Breast epithelium (tissue), 4 donors: ENCODE results near the gene RPS10. TPM values are rescaled to one million over a fixed set of nuclear protein-coding genes. Genes with fewer than 3 reads are reported as not detected.
A peak's percentile ranks its signal among the peaks of the same experiment; 100 is the strongest.

Experiments
- DNase-seq, 2 donors: peaks; one replicate each; pipeline ENCODE4 v3.0.0-alpha.2; 2019; ENCODE audit warnings: low spot score in 2 of 2
- H3K27ac ChIP-seq, 2 donors: fragments of 200-600 bp; sonication (generic) in 1 of 2; one replicate each; pipeline ENCODE4 v1.5.1; 2016 to 2019; ENCODE audit warnings: mild to moderate bottlenecking in 1 of 2
- H3K27me3 ChIP-seq, 2 donors: fragments of 200-600 bp; sonication (generic) in 1 of 2; one replicate each; pipeline versions ENCODE4 v1.5.1 to v1.6.0; 2017 to 2019; ENCODE audit warnings: control low read depth in 1 of 2, mild to moderate bottlenecking in 1 of 2
- H3K36me3 ChIP-seq: fragments of 200-600 bp; one replicate; pipeline ENCODE4 v1.5.1; 2019
- H3K4me1 ChIP-seq, 2 donors: fragments of 200-600 bp; sonication (generic); one replicate each; pipeline ENCODE4 v1.5.1; 2016 to 2019; ENCODE audit warnings: control low read depth in 1 of 2
- H3K4me3 ChIP-seq, 3 donors: fragments of 200-600 bp; sonication (generic); 1 replicate in 2 of 3; 2 replicates in 1 of 3; pipeline ENCODE4 v1.5.1; 2016 to 2019; ENCODE audit warnings: mild to moderate bottlenecking in 3 of 3, moderate library complexity in 2 of 3
- H3K9me3 ChIP-seq, 2 donors: fragments of 200-600 bp; sonication (generic) in 1 of 2; one replicate each; pipeline ENCODE4 v1.5.1; 2016 to 2019; ENCODE audit warnings: control low read depth in 1 of 2
- POLR2A ChIP-seq: fragments of 450-650 bp; IDR thresholded peaks from one replicate; pipeline ENCODE4 v1.6.1; 2016; ENCODE audit warnings: antibody characterized with exemption, mild to moderate bottlenecking, moderate library complexity
- POLR2AphosphoS5 ChIP-seq, 3 donors: sonication (generic); formaldehyde crosslinking; IDR thresholded peaks; one replicate each; pipeline ENCODE4 v1.6.1; 2017; ENCODE audit warnings: antibody characterized with exemption in 3 of 3
- intact Hi-C: fragments of 100-400 bp; cut with DNase I; formaldehyde crosslinking; loops from one replicate; pipeline ENCODE4 v1.15.1; 2023; ENCODE audit warnings: low total_unique reads
- total RNA-seq, 3 donors: library from RNA; depleted of rRNA; stranded (reverse); fragments of >200 nt; gene quantifications; one replicate each; pipeline ENCODE4 v1.1.0, GENCODE V29; 2016
- TF ChIP-seq, protein P1 (sequence below), 3 donors: fragments of 450-650 bp; IDR thresholded peaks; one replicate each; pipeline ENCODE4 v1.5.1; 2016 to 2017; ENCODE audit warnings: antibody characterized with exemption in 3 of 3, mild to moderate bottlenecking in 3 of 3, moderate library complexity in 3 of 3

RPS10 gene
- total RNA-seq, 3 donors from 2014 or later = 2,573 to 5,786 (median 4,399) TPM

- Histone ChIP-seq H3K27ac (no peak overlapping the region), H3K27me3 (peaks cover 0 to 9% of the 10 kb centered on the region in 2 donors), H3K36me3 (no peaks in the 10 kb centered on the region), H3K9me3 (no peaks in the 10 kb centered on the region), H3K4me1 (no peaks in the 10 kb centered on the region), H3K4me3 (no peak overlapping the region)
- peak in 1 of 2 donors; percentile 19 for DNase-seq
- TF ChIP-seq POLR2AphosphoS5 (IDR thresholded peaks at IDR 0.05) (no peak), POLR2A (no peak)
- TF ChIP-seq, protein P1, sequence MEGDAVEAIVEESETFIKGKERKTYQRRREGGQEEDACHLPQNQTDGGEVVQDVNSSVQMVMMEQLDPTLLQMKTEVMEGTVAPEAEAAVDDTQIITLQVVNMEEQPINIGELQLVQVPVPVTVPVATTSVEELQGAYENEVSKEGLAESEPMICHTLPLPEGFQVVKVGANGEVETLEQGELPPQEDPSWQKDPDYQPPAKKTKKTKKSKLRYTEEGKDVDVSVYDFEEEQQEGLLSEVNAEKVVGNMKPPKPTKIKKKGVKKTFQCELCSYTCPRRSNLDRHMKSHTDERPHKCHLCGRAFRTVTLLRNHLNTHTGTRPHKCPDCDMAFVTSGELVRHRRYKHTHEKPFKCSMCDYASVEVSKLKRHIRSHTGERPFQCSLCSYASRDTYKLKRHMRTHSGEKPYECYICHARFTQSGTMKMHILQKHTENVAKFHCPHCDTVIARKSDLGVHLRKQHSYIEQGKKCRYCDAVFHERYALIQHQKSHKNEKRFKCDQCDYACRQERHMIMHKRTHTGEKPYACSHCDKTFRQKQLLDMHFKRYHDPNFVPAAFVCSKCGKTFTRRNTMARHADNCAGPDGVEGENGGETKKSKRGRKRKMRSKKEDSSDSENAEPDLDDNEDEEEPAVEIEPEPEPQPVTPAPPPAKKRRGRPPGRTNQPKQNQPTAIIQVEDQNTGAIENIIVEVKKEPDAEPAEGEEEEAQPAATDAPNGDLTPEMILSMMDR (IDR thresholded peaks at IDR 0.05) = peak in 2 of 3 donors; percentile 47 to 49
- intact Hi-C loops = no loop called here
Observed at GRCh38 chr6:34459899-34460593, 34.2 kb upstream of the RPS10 start.

GRCh38 chr6:34457742-34458735 is 32.2 kb upstream of the RPS10 start:
- H3K36me3 ChIP-seq = no peaks in the 10 kb centered on the region
- no peak for DNase-seq
- TF ChIP-seq POLR2AphosphoS5 (IDR thresholded peaks at IDR 0.05) (no peak), POLR2A (no peak)
- TF ChIP-seq, protein P1 (IDR thresholded peaks at IDR 0.05) = no peak
- H3K9me3 ChIP-seq = no peaks in the 10 kb centered on the region
- no peaks in the 10 kb centered on the region for H3K4me1 ChIP-seq
- no peaks in the 10 kb centered on the region for H3K27me3 ChIP-seq
- no peak overlapping the region for H3K4me3 ChIP-seq
- H3K27ac ChIP-seq = no peak overlapping the region
- intact Hi-C loops = no loop called here

- no peaks in the 10 kb centered on the region for H3K36me3 ChIP-seq
- no peak overlapping the region for H3K4me3 ChIP-seq
- H3K27ac ChIP-seq = no peak overlapping the region
- no peaks in the 10 kb centered on the region for H3K4me1 ChIP-seq
- intact Hi-C loops = no loop called here
- H3K9me3 ChIP-seq = no peaks in the 10 kb centered on the region
- DNase-seq = no peak
- TF ChIP-seq POLR2A (no peak), POLR2AphosphoS5 (IDR thresholded peaks at IDR 0.05) (no peak)
- TF ChIP-seq, protein P1 (IDR thresholded peaks at IDR 0.05) = no peak
- no peaks in the 10 kb centered on the region for H3K27me3 ChIP-seq
Observed at GRCh38 chr6:34457382-34457741, 31.5 kb upstream of the RPS10 start.

GRCh38 chr6:34455831-34456230 is 30.0 kb upstream of the RPS10 start:
- Histone ChIP-seq H3K27me3 (no peaks in the 10 kb centered on the region), H3K9me3 (peaks cover 0 to 3% of the 10 kb centered on the region in 2 donors), H3K4me1 (no peaks in the 10 kb centered on the region), H3K36me3 (no peaks in the 10 kb centered on the region), H3K4me3 (no peak overlapping the region), H3K27ac (no peak overlapping the region)
- intact Hi-C loops = no loop called here
- TF ChIP-seq POLR2A = no peak
- TF ChIP-seq, protein P1 (IDR thresholded peaks at IDR 0.05) = no peak
- TF ChIP-seq POLR2AphosphoS5 (IDR thresholded peaks at IDR 0.05) = no peak
- no peak for DNase-seq

DNA sequence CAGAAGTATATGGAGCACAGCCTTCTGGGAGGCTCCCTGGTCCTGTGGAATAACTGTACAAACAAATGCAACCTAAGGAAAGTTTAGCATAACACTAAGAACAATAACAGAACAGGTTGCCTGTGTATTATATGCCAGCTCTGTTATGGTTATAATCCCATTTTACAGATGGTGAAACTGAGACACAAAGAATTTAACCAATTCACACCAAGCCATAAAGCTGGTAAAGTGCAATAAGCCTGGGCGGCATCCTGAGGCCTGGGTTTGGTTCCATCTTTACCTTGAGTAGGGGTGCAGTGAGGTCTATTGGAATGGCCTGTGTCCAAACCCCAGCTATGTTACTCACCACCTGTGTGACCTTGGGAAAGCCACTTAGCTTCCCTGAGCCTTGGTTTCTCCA is 25.3 kb upstream of the RPS10 start:
- DNase-seq = no peak
- Histone ChIP-seq H3K9me3 (peaks cover 0 to 3% of the 10 kb centered on the region in 2 donors), H3K4me3 (no peak overlapping the region), H3K4me1 (no peaks in the 10 kb centered on the region), H3K27ac (no peak overlapping the region), H3K36me3 (no peaks in the 10 kb centered on the region), H3K27me3 (no peaks in the 10 kb centered on the region)
- TF ChIP-seq POLR2AphosphoS5 (IDR thresholded peaks at IDR 0.05) (no peak), POLR2A (no peak)
- TF ChIP-seq, protein P1 (IDR thresholded peaks at IDR 0.05) = no peak
- intact Hi-C loops = no loop called here
